Vagina (tissue), 2 donors: ENCODE results near the gene ZNF606.

ENCODE experiments used
- POLR2A ChIP-seq, 2 donors: fragments of 450-650 bp; IDR thresholded peaks; one replicate each; pipeline ENCODE4 v1.6.1; 2017; ENCODE audit warnings: antibody characterized with exemption in 2 of 2, mild to moderate bottlenecking in 2 of 2, moderate library complexity in 2 of 2
- TF ChIP-seq, protein P1 (sequence below), 3 experiments: fragments of 450-650 bp in 2 of 3; fragments of 200-600 bp in 1 of 3; sonication (generic) in 1 of 3; IDR thresholded peaks; one replicate each; pipeline ENCODE4 v1.5.1; 2017 to 2019; ENCODE audit warnings: antibody characterized with exemption in 3 of 3, mild to moderate bottlenecking in 2 of 3, moderate library complexity in 2 of 3

DNA sequence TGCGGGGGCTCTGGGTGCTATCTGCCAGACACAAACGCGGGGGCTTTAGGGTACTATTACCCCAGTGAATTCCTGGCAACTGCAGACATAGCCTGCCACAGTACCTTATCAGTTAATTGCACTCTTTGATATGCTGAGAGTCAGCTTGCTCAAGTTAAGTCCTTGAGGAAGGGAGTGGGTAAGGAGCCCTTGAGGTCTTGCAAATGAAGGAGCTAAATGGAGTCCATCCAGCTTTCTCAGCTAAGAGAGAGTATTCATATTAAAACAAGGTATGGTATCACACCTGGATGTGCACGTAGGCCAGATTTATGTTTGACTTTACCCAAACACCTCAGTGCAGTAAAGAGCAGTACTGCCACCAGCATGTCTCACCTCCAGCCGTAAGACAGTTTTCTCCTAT lies 11.5 kb upstream of the ZNF606 start:
- TF ChIP-seq POLR2A (IDR thresholded peaks at IDR 0.05), result no peak
- TF ChIP-seq, protein P1, sequence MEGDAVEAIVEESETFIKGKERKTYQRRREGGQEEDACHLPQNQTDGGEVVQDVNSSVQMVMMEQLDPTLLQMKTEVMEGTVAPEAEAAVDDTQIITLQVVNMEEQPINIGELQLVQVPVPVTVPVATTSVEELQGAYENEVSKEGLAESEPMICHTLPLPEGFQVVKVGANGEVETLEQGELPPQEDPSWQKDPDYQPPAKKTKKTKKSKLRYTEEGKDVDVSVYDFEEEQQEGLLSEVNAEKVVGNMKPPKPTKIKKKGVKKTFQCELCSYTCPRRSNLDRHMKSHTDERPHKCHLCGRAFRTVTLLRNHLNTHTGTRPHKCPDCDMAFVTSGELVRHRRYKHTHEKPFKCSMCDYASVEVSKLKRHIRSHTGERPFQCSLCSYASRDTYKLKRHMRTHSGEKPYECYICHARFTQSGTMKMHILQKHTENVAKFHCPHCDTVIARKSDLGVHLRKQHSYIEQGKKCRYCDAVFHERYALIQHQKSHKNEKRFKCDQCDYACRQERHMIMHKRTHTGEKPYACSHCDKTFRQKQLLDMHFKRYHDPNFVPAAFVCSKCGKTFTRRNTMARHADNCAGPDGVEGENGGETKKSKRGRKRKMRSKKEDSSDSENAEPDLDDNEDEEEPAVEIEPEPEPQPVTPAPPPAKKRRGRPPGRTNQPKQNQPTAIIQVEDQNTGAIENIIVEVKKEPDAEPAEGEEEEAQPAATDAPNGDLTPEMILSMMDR (IDR thresholded peaks at IDR 0.05), result no peak
